GOT3 (cell line): ENCODE data around the gene IZUMO1.
"Not testable (repeated sequence)": the region's sequence is repeated elsewhere in the genome, so short reads cannot be mapped to it uniquely, and the experiment has no call there.

Experiments used
- DNase-seq: peaks from one replicate; lab custom pipeline; 2025; ENCODE audit warnings: mixed read lengths; lab: John Stamatoyannopoulos, UW

The IZUMO1 gene

GRCh38 chr19:48713041-48713863 is 33.5 kb downstream of the IZUMO1 start:
- DNase-seq = no peak

GRCh38 chr19:48711106-48711662 is 35.5 kb downstream of the IZUMO1 start:
- no peak for DNase-seq

DNA sequence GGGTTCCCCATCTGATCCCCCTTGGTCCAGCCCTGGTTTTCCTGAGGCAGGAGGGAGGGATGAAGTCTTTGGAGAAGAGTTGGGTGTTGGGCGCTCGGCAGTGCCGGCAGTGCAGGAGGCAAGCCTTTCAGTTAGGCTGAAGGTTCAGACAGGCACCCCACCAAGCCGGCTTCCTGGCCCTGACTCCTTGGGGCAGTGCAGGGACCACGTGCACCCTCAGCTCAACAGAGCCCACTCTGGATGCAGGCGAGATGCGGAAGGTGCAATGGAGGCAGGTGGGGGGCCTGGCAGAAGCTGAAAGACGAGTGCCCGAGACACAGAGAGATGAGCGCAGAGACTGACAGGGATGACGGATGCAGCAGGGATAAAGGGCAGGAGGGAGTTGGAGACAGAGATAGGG is 38.2 kb downstream of the IZUMO1 start:
- DNase-seq = no peak

GRCh38 chr19:48705431-48705830 is 41.3 kb downstream of the IZUMO1 start:
- DNase-seq = no peak

- DNase-seq = no peak
These were observed 43.4 kb downstream of the IZUMO1 start for GRCh38 chr19:48703316-48703715.

DNA sequence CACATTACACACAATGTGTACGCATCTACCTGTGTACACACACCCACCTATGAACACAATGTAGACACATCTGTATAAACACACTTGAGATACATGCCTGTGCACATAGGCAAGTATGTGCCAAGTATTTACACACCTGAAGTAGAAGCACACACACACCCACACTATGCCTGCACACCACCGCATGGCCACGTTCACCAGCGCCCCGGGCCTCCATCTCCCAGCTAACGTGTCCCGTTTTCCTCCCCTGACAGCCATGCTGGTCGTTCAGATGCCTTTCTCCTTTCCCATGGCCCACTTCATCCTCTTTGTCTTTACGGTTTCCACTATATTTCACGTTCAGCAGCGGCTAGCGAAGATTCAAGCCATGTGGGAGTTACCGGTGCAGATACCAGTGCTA is 44.0 kb downstream of the IZUMO1 start:
- DNase-seq = no peak

DNA sequence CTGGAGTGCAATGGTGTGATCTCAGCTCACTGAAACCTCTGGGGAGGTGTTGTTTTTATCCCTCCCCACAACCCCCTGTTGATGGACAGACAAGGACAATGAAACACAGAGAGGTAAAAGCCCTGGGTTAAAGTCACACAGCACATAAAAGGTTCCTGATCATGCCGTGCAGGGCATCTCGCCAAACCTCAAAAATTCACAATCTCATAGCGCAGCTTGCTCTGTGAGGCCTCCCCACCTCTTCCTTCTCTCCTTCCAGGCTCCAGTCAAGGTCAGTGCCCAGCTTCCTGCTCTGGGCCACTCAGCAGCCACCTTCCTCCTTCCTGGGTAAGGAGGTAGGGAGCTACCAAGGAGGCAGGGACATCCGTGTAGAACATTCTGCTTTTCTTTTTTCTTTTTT is 48.7 kb downstream of the IZUMO1 start:
- no peak for DNase-seq

DNA sequence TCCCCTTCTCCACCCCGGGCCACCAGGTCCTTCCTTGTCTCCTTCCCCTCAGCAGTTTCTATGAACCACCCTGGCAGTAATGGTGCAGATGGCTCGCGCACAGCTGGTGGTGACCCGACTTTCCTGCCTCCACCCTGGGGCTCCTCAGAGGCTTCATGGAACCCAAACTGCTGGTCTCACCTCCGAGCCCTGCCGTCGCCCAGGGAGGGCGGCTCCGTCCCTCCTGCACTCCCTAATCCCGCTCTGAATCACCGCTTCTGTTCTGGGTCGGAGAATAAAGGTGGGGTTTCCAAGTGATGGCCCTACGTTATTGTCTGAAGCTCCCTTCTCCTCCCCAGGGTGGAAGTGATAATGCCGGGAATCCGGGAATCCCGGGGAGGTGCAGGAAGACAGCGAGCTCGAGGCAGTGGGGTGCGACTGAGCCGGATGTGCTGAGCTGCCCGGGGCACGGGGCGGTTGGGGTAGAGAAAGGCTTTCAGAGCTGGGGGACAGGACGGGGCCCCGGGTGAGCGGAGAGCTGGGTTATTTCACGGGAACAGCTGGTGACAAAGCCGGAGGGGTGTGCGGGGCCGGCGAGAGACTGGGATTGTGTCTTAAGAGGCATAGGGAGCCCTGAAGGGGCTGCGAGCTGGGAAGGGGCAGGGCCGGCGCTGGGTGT is 50.2 kb downstream of the IZUMO1 start:
- DNase-seq = no peak

DNA sequence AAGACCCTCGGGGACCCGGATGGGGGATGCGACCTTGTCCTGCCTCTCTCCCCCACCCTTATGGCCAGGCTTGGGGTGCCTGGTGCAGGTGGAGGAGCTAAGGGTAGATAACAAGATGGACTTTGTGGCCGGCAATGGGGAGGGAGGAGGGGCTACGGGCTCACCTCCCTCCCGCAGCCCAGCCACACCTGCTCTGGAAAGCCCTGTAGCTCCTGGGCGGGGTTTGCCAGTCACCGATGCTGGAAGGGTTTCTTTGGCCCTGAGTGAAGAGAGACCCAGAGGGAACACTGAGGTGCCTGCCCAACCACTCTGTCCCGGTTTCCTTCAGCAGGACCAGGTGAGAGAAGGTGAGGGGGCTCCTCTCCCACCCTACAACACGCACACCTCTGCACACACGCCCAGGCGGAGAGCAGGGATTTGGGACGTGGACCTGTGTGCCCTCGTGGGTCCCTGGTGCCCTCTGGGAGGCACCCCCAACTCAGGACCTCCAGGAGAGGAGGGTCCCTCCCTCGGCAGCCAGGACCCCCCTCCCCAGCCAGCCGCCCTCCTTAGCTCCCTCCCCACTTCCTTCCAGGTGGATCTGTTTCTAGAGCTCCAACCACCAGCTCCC is 50.9 kb downstream of the IZUMO1 start, which contains the start of gene FUT2:
TSS of gene FUT2 (plus strand) at position 229 of the 610 bp plus-strand sequence. CDS start 6,986 bp downstream, outside the sequence.
- no peak for DNase-seq

GRCh38 chr19:48693629-48694028 is 53.1 kb downstream of the IZUMO1 start:
- DNase-seq = not testable (repeated sequence)
